ENCODE data around the gene FASTKD3. TPM values are rescaled to one million over a fixed set of nuclear protein-coding genes. Genes with fewer than 3 reads are reported as not detected.
"Not testable (repeated sequence)": the region's sequence is repeated elsewhere in the genome, so short reads cannot be mapped to it uniquely, and the experiment has no call there.

FASTKD3 gene
- total RNA-seq, 1 experiment from 2014 or later: 20.6 TPM

GRCh38 chr5:7916171-7916804 lies 47.5 kb upstream of the FASTKD3 start:
- DNase-seq: no peak
- no peaks in the 10 kb centered on the region for H4K20me1 ChIP-seq (ENCODE audit: insufficient read depth)

GRCh38 chr5:7911429-7911771 lies 42.6 kb upstream of the FASTKD3 start:
- H3K4me1 ChIP-seq (replicated peaks; ENCODE audit: insufficient read depth); H3K79me2 ChIP-seq (ENCODE audit: low read depth); H3F3A ChIP-seq (ENCODE audit: insufficient read depth, low read depth); H2AFZ ChIP-seq; POLR2A ChIA-PET (ENCODE audit: unreplicated experiment); DNase-seq; H3K9me2 ChIP-seq (ENCODE audit: insufficient read depth); H3K4me3 ChIP-seq; CTCF ChIA-PET; H4K20me1 ChIP-seq (ENCODE audit: insufficient read depth); intact Hi-C loops (cut with micrococcal nuclease; ENCODE audit: unreplicated experiment); BruUV-seq (replicated peaks); H3K36me3 ChIP-seq (ENCODE audit: low read depth); H3K4me2 ChIP-seq; H3K27ac ChIP-seq: not testable (repeated sequence)
- peaks cover 16% of the 10 kb centered on the region; the same call in 1 of the 2 replicates for H3K9me3 ChIP-seq (ENCODE audit: insufficient read depth, low read depth)
- peaks cover 18% of the 10 kb centered on the region; the same call in 1 of the 2 replicates for H3K27me3 ChIP-seq (ENCODE audit: insufficient read depth, low read depth)

More at GRCh38 chr5:7916171-7916804, 47.5 kb upstream of the FASTKD3 start:
- ChIA-PET CTCF (no interaction called here), POLR2A (ENCODE audit: unreplicated experiment) (no interaction called here)
- Histone ChIP-seq H3K4me3 (no peak overlapping the region), H3K27me3 (ENCODE audit: insufficient read depth, low read depth) (peaks cover 23% of the 10 kb centered on the region; the same call in 1 of the 2 replicates), H3K79me2 (ENCODE audit: low read depth) (no peaks in the 10 kb centered on the region), H2AFZ (no peak overlapping the region), H3K9me2 (ENCODE audit: insufficient read depth) (no peaks in the 10 kb centered on the region), H3K4me2 (0 out of 2 replicates have a peak overlapping the region, but pooled peaks have one; percentile 0), H3K27ac (no peak overlapping the region), H3K9me3 (ENCODE audit: insufficient read depth, low read depth) (peaks cover 8% of the 10 kb centered on the region; the same call in 1 of the 2 replicates), H3K4me1 (replicated peaks; ENCODE audit: insufficient read depth) (no peaks in the 10 kb centered on the region), H3F3A (ENCODE audit: insufficient read depth, low read depth) (no peaks in the 10 kb centered on the region), H3K36me3 (ENCODE audit: low read depth) (no peaks in the 10 kb centered on the region)
- intact Hi-C loops (cut with micrococcal nuclease; ENCODE audit: unreplicated experiment): no loop called here
- no TSS peak for BruUV-seq (replicated peaks)
- TF ChIP-seq EZH2 (IDR thresholded peaks at IDR 0.05; ENCODE audit: low read depth): no peak
- no peak for TF ChIP-seq CTCF (conservative IDR thresholded peaks at IDR 0.05)

- H3K36me3 ChIP-seq (ENCODE audit: low read depth): no peaks in the 10 kb centered on the region
- H3K27me3 ChIP-seq (ENCODE audit: insufficient read depth, low read depth): peaks cover 18% of the 10 kb centered on the region; the same call in 1 of the 2 replicates
- H3F3A ChIP-seq (ENCODE audit: insufficient read depth, low read depth): no peaks in the 10 kb centered on the region
- BruUV-seq (replicated peaks): no TSS peak
- H3K79me2 ChIP-seq (ENCODE audit: low read depth): no peaks in the 10 kb centered on the region
- intact Hi-C loops (cut with micrococcal nuclease; ENCODE audit: unreplicated experiment): no loop called here
- no peak for DNase-seq
- H3K4me3 ChIP-seq: no peak overlapping the region
- no peak overlapping the region for H3K27ac ChIP-seq
- no peak for TF ChIP-seq CTCF (conservative IDR thresholded peaks at IDR 0.05)
- TF ChIP-seq EZH2 (IDR thresholded peaks at IDR 0.05; ENCODE audit: low read depth): no peak
- ChIA-PET POLR2A (ENCODE audit: unreplicated experiment) (no interaction called here), CTCF (no interaction called here)
- H2AFZ ChIP-seq: no peak overlapping the region
- no peaks in the 10 kb centered on the region for H4K20me1 ChIP-seq (ENCODE audit: insufficient read depth)
- H3K4me1 ChIP-seq (replicated peaks; ENCODE audit: insufficient read depth): no peaks in the 10 kb centered on the region
- no peaks in the 10 kb centered on the region for H3K9me2 ChIP-seq (ENCODE audit: insufficient read depth)
- H3K9me3 ChIP-seq (ENCODE audit: insufficient read depth, low read depth): peaks cover 16% of the 10 kb centered on the region; the same call in 1 of the 2 replicates
- no peak overlapping the region for H3K4me2 ChIP-seq
Measured at GRCh38 chr5:7910738-7911428, 42.1 kb upstream of the FASTKD3 start.

Measured in PC-9 (cell line).